Stimulated activated CD4-positive, alpha-beta T cell treated with anti-CD3 and anti-CD28 coated beads, Interleukin-2, amount 100 ng/mL, for 4 hours (primary cell): ENCODE results near the gene AGFG1.

Source experiments
- DNase-seq: peaks from one replicate; pipeline ENCODE4 v3.0.0-alpha.2; 2020; ENCODE audit warnings: low read depth

The AGFG1 gene

GRCh38 chr2:227471924-227472264, at the start of gene AGFG1:
Gene AGFG1 (plus strand): TSS chr2:227472156. CDS start chr2:227472422, 266 bp downstream.
- peak; percentile 74 for DNase-seq

GRCh38 chr2:227423656-227424499, 48.1 kb upstream of the AGFG1 start:
- DNase-seq = no peak

GRCh38 chr2:227428731-227429285, 43.1 kb upstream of the AGFG1 start:
- DNase-seq = no peak

- DNase-seq = no peak
Measured at GRCh38 chr2:227430639-227431038, 41.3 kb upstream of the AGFG1 start.

DNA sequence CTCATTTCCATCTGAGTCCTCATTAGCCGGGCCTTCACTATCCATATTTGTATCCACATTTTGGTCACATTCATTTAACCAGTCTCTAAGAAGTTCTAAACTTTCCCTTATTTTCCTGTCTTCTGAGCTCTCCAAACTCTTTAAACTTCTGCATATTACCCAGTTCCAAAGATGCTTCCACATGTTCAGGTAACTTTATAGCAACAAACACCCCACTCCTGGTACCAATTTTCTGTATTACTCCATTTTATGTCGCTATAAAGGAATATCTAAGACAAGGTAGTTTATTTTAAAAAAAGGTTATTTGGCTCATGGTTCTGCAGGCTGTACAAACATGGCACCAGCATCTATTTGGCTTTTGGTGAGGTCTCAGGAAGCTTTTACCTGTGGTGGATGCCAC, 38.8 kb upstream of the AGFG1 start:
- DNase-seq = no peak

- DNase-seq = no peak
Measured at GRCh38 chr2:227436436-227437174, 35.4 kb upstream of the AGFG1 start.

- no peak for DNase-seq
Measured at GRCh38 chr2:227439214-227439613, 32.7 kb upstream of the AGFG1 start.

DNA sequence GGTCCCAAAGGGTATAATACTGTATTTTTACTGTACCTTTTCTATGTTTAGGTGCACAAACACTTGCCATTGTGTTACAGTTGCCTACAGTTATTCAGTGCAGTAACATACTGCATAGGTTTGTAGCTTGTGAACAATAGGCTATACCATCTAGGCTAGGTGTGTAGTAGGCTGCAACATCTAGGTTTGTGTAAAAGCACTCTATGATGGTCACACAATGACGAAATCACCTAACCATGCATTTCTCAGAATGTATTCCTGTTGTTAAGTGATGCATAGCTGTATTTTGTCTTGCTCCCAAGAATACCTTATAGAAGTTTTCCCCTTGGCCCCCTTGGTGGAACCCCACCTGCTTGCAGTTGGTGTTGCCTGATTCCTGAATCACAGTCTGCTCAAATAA, 29.3 kb upstream of the AGFG1 start:
- no peak for DNase-seq

GRCh38 chr2:227443889-227444568, 27.9 kb upstream of the AGFG1 start:
- DNase-seq = no peak

DNA sequence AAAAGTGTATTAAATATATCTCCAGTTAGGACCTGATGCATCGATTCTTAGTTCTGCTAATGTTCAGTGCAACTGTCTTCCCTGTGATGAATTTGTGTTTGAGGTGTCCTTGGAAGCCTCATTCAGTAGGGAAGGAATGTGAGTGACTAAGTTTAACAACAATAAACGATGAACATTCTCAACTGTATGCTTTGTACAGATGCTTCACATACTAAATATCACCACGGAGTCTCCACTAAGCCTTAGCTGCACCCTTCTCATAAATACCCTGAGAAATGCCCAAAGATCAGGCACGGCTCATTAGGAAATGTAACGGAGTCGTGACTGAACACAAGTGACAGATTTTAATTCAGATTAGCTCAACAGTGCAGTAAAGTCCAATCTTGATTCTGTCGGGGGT, 24.4 kb upstream of the AGFG1 start:
- no peak for DNase-seq

GRCh38 chr2:227450311-227450841, 21.6 kb upstream of the AGFG1 start:
- no peak for DNase-seq

- no peak for DNase-seq
Measured at GRCh38 chr2:227450926-227451654, 20.9 kb upstream of the AGFG1 start.

DNA sequence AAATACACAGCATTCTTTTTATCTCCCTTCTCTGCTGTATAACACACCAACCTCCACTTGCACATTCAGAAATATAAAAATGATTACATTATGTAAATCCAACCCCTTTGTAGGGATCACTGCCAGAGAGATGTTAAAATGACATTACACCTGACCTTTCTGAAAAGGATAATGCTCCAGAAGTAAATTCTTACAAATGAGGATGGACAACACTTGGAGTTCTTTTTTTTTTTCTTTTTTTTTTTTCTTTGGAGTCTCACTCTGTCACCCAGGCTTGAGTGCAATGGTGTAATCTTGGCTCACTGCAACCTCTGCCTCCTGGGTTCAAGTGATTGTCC, 20.3 kb upstream of the AGFG1 start:
- no peak for DNase-seq

GRCh38 chr2:227453810-227454209, 18.1 kb upstream of the AGFG1 start:
- DNase-seq = no peak

DNA sequence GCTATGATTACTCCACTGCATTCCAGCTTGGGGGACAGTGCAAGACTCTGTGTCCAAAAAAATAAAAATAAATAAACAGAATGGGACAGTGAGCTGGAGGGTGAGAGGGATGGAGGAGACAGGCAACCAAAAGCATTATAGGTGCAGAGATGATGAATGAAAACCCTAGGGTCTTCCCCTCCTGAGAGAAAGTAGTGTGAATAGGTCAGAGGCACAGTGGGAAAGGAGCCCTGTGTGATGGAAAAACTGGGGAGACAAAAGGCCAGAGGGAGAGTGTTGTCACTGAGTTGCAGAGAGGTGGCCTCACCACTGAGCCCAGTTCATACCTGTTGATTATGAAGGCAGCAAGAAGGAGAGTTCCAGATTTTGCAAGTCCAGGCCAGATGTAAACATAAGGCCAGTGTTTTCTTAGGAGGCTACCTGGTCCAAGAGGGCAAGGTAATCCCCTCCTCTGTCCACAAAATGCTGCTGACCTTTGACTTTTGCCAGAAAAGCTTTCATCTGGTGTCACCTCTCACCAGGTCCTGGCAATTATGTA, 17.6 kb upstream of the AGFG1 start:
- DNase-seq = no peak

DNA sequence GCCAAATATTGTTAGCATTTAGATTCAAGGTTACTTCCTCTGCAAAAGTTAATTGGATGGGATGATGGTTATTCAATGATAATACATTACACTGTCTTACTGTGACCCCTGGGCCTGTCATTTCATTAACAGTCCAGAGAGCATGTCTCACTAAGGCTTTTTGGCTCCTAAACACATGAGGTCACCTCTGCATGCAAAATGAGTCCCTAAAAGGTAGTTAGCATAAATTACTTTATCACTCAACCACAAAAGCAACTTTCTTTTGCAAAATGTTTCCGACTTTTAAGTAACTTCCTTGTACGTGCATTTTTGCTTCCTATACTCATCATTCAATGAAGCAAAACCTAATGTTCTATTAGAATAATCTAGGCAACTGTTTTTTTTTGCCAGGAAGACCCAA, 16.8 kb upstream of the AGFG1 start:
- no peak for DNase-seq

DNA sequence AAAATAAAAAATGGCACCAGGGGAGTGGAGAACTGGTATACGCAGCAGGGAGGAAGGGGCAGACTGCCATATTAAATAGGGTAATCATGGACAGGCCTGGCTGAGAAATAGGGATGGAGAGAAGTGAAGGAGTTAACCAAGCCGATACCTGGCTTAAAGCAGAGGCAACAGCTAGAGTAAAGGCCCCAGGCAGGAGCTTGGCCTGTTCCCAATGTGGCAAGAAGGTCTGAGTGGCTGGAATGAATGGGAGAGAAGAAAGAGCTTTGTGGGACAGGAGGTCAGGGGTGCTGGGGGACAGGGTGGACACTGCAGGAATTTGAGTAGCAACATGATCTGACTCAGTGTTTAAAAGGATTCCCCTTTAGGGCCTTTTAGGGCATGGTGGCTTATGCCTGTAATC, 15.9 kb upstream of the AGFG1 start:
- DNase-seq = no peak

- DNase-seq = no peak
Measured at GRCh38 chr2:227456772-227457171, 15.2 kb upstream of the AGFG1 start.

GRCh38 chr2:227460070-227460485, 11.9 kb upstream of the AGFG1 start:
- peak; percentile 71 for DNase-seq

DNA sequence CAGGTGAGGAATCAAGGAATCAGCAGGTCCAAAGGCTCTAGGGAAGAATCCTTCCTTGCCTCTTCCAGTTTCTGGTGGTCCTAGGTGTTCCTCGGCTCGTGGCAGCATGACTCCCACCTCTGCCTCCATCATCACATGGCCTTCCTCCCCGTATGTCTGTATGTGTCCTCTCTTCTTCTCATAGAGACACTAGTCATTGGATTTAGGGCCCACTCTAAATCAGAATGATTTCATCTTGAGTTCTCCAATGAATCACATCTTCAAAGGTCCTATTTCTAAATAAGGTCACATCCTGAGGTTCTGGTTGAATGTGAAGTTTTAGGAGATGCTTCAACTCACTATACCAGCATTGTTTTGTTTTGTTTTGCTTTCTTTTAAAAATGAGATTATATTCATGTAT, 11.1 kb upstream of the AGFG1 start:
- no peak for DNase-seq

- no peak for DNase-seq
Measured at GRCh38 chr2:227461811-227462461, 10.0 kb upstream of the AGFG1 start.
